NCI-H2029 treated with DMSO at 0.1 percent for 48 hours (cell line): ENCODE results near the gene SCIN.
"Not testable (repeated sequence)": the region's sequence is repeated elsewhere in the genome, so short reads cannot be mapped to it uniquely, and the experiment has no call there.

Experiments used
- DNase-seq: peaks from one replicate; lab custom pipeline; 2025; lab: John Stamatoyannopoulos, UW

The SCIN gene

GRCh38 chr7:12688485-12689170 lies 118.1 kb downstream of the SCIN start:
- not testable (repeated sequence) for DNase-seq

GRCh38 chr7:12689451-12689850 lies 118.9 kb downstream of the SCIN start:
- no peak for DNase-seq

GRCh38 chr7:12690041-12690878 lies 119.7 kb downstream of the SCIN start:
- no peak for DNase-seq

- DNase-seq = not testable (repeated sequence)
Measured at GRCh38 chr7:12691388-12691787, 120.9 kb downstream of the SCIN start.

- DNase-seq = no peak
Measured at GRCh38 chr7:12692035-12692434, 121.5 kb downstream of the SCIN start.

GRCh38 chr7:12692479-12693259 lies 122.1 kb downstream of the SCIN start:
- no peak for DNase-seq

GRCh38 chr7:12694817-12695216 lies 124.3 kb downstream of the SCIN start:
- no peak for DNase-seq

GRCh38 chr7:12695965-12696364 lies 125.4 kb downstream of the SCIN start:
- DNase-seq = no peak

- no peak for DNase-seq
Measured at GRCh38 chr7:12699299-12699698, 128.8 kb downstream of the SCIN start.

GRCh38 chr7:12701433-12701832 lies 130.9 kb downstream of the SCIN start:
- no peak for DNase-seq

- DNase-seq = no peak
Measured at GRCh38 chr7:12703881-12704280, 133.4 kb downstream of the SCIN start.

- no peak for DNase-seq
Measured at GRCh38 chr7:12705878-12706277, 135.4 kb downstream of the SCIN start.

GRCh38 chr7:12706900-12707536 lies 136.5 kb downstream of the SCIN start:
- no peak for DNase-seq

GRCh38 chr7:12708314-12708713 lies 137.8 kb downstream of the SCIN start:
- no peak for DNase-seq
